ENCODE measurements around the gene STIM1.

DNA sequence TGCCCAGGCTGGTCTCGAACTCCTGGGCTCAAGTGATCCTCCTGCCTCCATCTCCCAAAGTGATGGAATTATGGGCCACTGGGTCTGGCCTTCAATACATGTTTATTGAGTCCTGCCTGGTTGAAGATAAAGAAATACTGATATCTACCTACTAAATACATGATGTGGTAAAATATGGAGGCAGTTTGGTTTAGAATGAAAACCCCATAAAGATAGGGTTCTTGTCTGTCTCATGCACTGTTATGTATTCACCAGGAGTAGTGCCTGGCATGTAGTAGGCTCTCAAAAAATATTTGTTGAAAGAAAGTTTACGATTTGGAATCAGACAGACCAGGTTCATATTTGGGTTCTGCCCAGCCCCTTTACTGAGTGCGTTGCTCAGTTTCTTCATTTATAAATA, 21.1 kb downstream of the STIM1 start:
- TF ChIP-seq CTCF (conservative IDR thresholded peaks at IDR 0.05) (no peak), EZH2 (IDR thresholded peaks at IDR 0.05; ENCODE audit: low read depth) (no peak)
